Pons (tissue), 1 donor: ENCODE results near the gene MMP23B.
"Not testable (repeated sequence)": the region's sequence is repeated elsewhere in the genome, so short reads cannot be mapped to it uniquely, and the experiment has no call there.

Experiments
- DNase-seq: peaks from one replicate; pipeline ENCODE4 v3.0.0-alpha.2; 2016; ENCODE audit warnings: low spot score

The MMP23B gene

DNA sequence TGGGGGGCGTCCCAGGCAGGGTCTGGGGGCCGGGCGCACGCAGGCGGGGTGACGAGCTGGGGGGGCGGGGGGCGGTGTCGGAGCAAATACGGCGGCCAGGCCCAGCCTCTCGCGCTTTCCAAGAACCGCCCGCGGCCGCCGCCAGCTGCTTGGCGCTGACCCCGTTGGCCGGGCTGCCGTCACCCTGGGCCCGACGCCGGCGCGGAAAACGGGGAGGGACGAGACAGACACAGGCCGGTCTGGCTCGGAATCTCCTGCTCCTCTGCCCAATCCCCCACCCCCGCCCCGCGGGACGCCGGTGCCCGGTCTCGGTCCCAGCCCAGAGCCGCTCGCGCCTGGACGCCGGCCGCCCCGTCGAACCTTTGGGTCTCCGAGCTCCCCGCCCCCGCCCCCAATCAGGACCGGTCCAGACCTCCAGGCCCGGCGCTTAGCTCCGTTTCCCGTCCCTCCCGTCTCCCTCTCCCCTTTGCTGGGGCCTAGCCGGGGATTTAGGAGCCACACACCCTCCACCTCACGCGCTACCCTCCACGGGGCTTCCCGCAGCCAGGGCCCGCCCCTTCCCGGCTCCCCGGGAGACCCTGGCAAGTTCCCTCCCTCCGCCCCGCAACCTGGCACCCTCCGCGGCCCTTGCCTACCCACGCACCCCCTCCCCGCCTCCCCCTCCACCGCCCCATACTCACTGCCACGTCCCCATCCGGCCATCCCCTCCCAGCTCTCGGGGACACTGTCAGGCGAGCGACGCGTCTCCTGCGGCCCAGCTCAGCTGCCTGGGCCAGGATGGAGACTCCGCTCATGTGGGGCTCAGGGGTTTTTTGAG is 800 bp upstream of the MMP23B start:
- no peak for DNase-seq

DNA sequence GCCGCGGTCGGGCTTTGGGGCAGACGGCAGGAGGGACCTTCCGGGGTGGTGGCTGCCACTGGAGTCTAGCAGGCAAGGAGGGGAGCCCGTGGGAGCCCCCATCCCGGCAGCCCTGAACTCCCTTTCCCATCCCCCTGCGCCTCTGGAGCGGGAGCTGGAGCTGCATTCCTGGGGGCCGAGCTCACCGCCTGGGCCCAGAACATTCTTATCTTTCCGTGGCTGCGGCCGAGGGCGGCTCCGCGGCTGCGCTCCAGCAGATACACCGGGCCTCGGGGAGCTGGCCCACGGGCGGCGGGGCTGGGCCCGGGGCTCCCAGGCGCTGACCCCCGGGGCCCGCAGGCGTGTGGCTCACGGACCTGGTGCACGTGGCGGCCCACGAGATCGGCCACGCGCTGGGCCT is 1.4 kb downstream of the MMP23B start:
- not testable (repeated sequence) for DNase-seq

DNA sequence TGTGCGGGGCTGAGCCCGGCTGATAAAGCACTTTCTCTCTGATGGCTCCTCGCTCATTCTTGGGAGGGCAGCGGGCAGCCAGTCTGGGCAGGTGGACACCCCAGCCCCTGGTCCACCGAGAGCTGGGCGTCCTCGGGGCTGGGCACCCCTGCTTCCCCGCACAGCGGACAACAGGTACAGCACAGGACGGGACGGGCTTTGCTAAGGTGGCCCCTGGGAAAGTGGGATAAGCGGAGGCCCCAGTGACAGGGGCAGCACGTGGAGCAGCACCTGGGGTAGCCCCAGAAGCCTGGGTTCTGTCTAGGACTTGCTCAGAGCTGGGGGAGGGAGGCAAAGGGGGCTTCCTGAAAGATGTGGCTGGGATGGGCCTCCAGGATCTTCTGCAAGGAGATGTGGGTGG is 2.6 kb downstream of the MMP23B start:
- DNase-seq, result not testable (repeated sequence)

DNA sequence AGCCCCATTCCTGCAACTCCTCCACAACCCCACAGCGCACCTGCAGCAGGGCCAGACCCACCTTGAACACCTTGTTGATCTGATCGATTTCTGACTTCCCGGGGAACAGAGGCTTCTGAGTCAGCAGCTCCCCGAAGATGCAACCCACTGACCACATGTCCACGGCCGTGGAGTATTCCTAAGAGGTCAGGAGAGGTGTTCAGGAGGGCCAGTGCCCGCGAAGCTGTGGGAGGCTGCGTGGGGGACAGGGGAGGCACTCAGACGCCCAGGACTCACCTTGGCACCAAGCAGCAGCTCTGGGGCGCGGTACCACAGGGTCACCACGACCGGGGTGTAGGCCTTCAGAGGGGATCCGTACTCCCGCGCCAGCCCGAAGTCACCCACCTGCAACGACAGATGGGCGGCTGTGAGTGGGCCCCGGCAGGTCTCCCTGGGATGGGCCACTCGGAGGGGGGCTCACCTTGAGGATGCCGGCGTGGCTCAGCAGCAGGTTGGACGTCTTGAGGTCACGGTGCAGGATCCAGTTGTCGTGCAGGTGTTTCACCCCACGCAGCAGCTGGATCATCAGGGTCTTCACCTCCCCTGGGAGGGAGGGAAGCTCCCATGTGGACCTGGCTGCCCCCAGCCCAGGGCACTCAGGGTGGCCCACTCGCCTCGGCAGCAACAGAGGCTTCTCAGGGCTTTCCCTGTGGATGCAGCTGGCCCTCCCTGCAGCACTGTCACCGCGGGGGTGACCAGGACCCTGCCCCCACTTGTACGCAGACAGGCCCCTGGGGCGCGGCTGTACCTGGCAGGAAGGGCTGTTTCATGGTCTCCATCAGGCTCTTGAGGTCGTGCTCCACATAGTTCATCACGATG is 4.9 kb downstream of the MMP23B start:
- not testable (repeated sequence) for DNase-seq

DNA sequence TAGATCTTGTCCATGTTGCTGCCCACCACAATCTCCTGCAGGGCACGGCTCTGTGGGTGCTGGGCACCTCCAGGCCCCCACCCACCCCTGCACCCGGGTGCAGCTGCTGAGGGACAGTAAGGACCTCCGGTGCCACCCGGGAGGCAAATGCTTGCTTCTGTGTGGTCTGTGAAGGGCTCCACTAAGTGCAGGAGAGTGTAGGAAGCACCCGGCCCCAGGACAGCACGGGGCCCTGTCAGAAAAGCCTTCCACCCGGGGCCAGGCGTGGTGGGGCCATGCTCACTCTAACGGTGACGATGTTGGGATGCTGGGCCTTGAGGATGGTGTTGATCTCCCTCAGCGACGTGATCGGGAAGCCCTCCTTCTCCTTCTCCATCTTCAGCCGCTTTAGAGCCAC is 5.5 kb downstream of the MMP23B start:
- DNase-seq, result not testable (repeated sequence)

DNA sequence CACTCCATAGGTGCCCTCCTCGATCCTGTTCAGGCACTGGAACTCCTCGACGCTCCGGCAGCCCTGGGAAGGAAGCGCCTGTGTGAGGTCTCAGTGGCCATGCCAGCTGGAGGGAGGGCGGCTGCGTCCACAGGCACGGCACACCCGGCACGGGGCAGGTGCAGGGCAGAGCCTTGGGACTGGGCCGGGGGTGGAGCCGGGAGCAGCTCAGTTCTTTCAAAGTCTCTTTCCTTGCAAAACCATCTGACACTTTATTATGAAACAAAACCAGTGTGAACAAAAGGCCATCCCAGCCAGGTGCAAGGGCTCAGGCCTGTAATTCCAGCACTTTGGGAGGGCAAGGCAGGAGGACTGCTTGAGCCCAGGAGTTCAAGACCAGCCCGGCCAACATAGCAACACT is 6.6 kb downstream of the MMP23B start:
- not testable (repeated sequence) for DNase-seq

DNA sequence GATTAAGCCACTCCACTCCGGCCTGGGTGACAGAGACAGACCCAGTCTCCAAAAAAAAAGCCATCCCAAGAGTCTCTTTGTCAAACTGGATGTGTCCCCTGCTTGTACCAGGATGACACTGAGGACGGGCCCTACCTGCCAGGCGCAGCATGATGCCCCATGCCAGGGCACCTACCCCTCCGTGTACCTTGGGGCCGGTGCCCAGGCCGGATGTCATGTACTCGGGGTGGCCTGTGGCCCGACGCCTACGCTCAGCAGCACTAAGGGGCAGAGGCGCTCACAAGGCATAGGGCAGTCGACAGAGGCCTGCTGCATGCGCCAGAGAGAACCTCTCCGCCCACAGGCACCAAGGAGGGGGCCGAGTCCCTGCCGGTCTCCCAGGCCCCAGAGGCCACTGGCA is 7.4 kb downstream of the MMP23B start:
- DNase-seq, result not testable (repeated sequence)

DNA sequence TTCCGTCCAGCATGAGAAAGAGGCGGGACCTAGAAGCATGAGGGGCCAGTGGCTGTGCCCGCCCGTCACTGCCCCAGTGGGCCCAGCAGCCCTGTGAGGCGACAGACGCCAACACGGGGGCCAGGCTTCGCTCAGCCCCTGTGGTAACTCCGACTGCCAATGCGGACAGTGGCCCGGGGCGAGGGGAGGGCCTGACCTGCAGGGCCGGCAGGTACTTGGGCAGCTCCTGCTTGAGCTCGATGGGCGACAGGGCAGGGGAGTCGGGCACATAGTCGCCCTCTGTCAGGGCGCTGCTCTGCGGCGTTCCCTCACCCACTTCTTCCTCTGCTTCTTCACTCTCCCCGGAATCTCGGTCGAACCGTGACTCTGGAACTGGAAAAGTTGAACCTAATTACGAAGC is 8.1 kb downstream of the MMP23B start:
- not testable (repeated sequence) for DNase-seq

DNA sequence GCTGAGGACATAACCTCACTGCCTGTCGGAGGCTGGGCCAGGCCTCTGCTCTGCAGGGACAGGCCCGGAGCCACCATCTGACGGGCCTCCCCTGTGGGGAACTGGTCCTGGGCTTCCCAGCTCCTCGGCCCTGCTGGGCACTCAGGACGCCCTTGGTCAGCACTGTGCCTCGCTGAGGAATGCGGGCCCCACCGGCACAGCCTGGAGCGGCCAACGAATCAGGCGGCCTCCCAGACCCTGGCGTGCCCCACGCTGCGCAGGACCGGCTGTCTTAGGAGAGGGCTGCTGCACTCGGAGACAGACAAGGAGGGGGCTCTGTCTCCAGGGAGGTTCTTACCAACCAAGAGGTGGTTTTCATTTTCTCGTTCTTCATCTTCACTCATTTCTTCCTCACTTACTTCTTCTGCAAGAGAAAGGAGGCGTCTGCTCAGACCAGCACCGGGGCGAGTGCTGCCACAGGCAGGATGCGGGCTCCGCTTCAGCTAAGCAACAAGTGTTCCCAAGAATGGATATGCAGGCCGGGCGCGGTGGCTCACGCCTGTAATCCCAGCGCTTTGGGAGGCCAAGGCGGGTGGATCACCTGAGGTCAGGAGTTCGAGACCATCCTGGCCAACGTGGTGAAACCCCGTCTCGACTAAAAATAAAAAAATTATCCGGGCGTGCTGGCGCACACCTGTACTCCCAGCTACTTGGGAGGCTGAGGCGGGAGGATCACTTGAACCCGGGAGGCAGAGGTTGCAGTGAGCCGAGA is 8.9 kb downstream of the MMP23B start:
- DNase-seq, result not testable (repeated sequence)

DNA sequence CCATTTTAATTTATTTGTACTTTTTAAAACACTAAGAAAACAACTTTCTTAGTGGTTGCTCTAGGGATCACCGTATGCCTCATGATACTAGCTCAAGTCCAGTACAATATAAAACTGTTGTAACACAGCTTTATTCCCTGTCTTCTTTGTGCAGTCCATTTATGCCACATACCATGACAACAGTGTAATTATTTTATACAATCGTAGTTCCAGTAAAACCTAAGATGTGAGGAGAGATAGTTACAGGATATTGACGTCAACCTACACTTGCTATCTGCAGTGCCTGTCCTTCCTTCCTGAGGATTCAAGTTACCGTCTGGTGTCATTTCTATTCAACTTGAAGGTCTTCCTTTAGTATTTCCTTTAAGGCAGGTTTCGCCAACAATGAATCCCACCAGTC is 14.4 kb downstream of the MMP23B start:
- not testable (repeated sequence) for DNase-seq

DNA sequence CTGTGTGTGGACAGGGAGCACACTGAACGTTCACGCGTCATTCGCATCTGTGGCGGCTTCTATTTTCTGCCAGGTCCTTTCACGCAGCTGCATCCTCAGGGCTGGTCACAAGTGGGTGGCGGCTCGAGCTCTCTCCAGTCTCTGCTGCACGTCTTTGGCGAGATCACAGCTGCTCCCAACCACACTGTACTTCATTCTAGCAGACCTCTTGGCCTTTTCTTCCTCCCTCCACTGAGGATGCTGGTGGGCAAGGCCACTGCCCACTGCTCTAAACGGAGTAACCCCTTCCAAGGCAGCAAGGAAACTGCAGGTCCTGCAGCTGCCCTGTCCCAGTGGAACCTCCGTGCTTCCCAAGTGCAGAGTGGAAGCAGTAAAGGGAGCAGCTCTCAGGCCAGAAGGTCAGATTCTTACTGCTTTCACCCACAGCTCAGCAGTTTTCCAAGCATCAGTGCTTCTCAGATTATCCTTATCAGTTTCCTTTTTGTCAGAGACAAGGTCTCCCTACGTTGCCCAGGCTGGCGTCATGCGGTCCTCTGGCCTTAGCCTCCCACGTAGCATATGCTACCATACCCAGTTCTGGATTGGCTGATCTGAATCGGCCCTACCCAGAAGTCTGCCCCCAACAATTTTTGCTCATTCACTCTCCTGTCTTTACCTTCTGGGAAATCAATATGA is 15.7 kb downstream of the MMP23B start:
- not testable (repeated sequence) for DNase-seq

DNA sequence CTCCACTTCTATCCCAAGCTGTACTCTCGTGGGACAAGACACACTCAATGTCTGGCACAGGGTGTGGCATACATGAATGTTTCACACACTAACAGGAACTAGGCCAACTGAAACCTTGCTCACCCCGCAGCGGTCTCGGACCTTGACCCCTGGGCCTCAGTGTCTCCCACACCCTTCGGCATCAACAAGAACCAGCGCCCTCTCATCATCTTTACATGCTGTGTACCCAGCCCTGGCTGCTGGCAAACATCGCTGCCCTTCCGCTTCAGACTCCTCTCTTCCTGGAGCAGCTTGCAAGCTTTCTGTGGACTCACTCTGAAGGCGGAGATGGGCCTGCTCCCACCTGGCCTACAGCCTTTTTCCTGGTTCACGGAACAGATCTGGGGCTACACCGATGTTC is 16.3 kb downstream of the MMP23B start:
- DNase-seq, result not testable (repeated sequence)

DNA sequence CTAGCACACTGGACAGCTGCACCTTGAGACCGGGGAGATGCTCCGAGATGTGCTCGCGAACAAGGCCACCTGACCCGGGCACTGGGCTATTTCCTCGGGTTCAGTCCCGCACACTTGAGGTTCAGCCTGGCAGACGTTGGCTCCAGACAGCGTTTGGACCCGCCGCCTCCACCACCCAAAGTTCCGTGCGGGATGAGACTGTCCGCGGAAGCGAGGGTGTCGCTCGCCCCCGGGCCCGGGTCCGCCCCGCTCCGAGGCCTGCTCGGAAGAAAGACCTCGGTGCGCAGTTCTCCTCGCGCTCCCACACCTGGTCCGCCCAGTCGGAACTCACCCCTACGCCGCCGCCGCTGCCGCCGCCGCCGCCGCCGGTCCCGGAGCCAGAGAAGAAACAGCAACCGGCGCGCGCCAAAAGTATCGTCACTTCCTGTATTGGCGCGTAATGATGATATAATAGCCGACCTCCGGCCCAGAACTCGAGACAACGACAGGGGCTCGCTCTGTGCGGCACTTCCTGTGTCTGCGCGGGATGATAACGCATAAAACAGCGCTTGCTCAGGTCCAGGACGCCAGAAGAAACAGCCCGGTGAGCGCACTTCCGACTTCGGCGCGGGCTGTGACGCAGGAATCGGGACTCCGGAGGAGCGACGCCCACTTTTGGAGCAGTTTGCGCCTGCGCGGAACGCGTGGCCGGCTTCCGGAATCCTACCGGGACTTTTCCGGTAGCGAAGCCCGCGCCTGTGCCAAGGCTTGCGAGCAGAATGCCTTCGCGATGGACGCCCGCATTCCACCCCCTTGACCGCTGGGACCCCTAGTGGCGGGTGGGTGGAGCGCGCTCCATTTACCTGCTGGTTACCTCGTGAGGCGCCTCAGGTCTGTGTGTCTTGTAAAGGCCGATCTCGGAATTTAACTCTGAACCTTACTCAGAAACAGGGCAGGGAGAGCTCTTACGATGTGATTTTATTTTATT is 26.9 kb downstream of the MMP23B start, which contains the start of gene CDK11B:
CDK11B (minus strand) TSS at position 422 of the 967 bp plus-strand sequence. CDS start 1,519 bp downstream, outside the sequence.
- peak; percentile 94 for DNase-seq

DNA sequence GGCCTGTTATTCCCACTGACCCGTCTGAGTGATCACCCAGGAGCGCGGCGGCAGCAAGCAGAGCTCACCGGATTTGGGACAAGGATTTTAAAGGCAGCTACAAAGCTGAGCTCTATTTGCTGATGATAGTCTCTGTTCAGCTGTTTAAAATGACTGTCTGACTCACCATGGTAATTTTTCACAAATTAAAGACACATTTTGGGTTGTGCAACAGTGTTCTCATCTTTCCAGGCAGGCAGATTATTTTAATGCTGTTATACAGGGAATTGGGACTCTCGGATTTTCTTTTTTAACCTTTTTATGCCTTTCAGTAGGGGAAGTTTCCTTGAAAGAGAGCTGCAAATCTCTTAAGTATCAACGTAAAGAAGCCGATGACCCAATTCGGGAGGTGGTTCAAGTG is 30.4 kb downstream of the MMP23B start:
- DNase-seq, result not testable (repeated sequence)

DNA sequence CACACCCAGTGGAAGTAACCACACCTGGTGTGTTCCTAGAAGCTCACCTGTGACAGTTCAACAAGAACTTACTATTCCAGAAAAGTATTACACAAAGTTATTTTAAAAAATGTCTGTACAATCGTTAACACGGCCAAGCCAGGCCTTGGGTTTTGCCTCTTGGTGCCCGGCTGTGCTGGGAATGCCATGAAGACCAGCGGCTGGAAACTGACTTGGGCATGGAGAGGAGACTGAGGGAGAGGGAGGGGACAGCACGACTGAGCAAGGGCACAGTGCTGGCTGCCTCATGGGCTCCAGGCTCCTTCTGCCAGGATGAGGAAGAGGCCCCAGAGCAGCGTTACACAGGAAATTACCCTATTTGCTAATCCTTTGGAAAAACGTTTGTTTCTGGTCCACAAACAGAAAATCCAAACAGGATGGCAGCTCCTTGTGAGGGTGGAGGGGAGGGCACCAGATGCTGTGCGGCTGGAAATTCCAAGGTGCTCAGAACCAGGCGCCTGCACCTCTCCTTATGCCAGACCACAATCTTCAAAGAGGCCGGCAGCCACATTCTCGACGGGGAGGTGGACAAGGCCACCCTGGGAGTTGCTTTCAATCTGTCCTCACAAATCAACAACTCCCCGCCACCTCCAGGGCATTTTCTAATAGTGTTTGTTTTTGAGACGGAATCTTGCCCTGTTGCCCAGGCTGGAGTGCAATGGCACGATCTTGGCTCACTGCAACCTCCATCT is 31.0 kb downstream of the MMP23B start:
- DNase-seq, result not testable (repeated sequence)

DNA sequence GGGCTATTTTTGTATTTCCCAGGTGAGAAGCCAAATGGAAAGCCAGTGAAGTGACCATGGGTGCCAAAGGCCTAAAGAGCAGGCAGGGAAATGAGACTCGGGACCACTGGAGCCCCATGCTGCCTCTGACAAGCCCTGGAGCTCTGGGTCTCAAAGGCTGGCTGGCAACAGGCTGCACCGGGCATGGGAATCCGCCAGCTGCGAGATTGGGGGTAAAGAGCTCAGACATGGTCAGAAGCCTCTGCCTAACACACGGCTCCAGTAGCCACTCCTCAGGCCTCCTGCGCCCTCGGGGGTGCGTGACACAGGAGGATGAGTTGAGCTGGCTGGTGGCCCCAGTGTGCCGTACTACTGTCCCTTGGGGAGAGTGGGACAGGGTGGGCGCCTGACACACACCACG is 32.3 kb downstream of the MMP23B start:
- DNase-seq, result not testable (repeated sequence)

DNA sequence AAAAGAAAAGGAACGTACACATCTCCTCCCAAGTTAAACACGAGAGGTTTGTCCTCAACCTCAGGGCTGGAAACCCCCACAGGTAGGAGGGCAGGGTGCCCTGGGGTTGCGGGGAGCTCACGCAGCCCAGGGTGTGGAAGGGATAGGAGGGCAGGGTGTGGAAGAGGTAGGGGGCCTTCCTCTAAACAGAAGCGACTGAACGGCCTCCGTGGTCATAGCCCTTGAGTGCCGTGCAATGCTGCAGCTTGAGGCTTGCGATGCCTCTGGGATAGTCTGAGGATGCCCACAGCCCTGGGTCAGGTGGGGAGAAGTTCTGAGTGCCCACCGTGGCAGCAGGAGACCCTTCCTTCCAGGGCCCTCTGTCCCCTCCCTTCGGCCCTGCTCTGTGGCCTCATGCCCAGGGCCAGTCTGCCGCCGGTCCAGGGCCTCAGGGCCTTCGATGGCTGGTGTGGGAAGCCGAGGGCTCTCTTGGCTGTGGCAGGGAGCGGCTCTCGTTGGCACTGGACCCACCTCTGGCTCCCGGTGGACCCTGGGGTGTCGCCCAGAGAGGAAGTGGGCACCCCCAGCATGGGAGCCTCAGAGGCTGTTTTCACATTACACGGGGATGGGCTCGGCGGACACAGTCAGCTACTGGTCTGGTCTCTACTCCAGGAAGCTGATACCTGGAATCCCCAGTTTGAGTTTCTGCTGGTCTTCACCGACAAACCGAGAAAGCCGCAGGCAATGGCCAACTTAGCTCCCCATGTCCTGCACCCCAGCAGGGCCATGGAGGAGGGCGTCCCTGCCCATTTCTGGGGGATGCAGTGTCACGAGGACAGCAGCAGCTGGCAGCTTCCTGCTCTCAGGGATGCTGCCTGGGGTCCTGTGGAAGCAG is 33.2 kb downstream of the MMP23B start:
- no peak for DNase-seq

DNA sequence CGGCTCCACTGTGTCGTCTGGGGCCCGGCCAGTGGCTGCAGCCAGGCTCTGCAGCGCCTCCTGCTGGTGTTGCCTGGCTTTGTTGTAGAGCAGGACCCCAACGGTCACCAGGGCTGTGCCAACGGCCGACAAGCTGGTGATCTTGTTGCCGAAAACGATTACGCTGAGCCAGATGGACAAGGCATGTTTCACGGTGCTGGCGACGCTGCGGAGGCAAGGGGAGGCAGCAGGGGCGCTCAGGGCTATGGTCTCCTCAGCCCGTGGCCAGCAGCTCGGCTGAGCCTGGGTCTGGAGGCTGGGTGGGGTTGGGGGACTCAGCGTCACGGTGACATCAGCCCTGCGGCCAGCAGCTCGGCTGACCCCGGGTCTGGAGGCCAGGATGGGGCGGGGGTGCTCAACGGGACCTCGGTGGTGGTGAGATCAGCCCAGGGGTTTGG is 33.9 kb downstream of the MMP23B start:
- no peak for DNase-seq

DNA sequence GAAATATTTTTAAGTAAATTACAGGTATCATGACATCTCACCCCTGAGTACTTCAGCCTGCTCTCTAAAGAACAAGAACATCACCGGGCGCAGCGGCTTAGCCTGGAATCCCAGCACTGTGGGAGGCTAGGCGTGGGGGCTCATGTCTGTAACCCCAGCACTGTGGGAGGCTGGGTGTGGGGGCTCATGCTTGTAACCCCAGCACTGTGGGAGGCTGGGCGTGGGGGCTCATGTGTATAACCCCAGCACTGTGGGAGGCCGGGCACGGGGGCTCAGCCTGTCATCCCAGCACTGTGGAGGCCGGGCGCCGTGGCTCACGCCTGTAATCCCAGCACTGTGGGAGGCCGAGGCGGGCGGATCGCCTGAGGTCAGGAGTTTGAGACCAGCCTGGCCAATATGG is 34.6 kb downstream of the MMP23B start:
- no peak for DNase-seq
